ENCODE data around the gene KCTD17.

- no peak for TF ChIP-seq CTCF (IDR thresholded peaks at IDR 0.05 in 8 of 11, conservative IDR thresholded peaks at IDR 0.05 in 3 of 11)
- TF ChIP-seq POLR2A (IDR thresholded peaks at IDR 0.05): no peak
- no peak for TF ChIP-seq POLR2AphosphoS5 (IDR thresholded peaks at IDR 0.05)
These were observed 42.7 kb downstream of the KCTD17 start for GRCh38 chr22:37094239-37094638.
